GM19023 (cell line): ENCODE measurements around the gene OPCML.

ENCODE experiments used
- ATAC-seq: cut with Tn5 transposase; IDR thresholded peaks from one replicate; pipeline ENCODE4 v1.9.1; 2021; ENCODE audit warnings: mild to moderate bottlenecking, moderate library complexity; ENCODE audit not compliant: unreplicated experiment

The OPCML gene

DNA sequence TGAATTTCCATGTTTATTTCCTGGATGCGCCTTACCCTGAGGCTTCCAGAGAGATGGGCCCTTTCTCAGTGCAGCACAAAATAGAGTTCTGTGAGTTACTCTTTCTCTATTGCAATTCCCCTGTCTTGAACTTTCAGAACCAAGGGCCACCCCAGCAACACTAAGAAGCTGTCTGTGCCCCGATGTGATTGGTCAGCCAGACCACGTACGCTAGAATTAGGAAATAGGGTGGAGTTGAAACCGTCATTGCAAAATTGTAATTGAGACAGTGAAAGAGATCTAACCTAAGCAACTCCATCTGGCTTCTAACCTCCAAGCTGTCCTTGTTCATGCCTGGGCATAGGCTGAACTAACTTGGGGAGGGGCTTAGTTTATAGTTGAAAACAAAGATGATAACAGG is 981.3 kb downstream of the OPCML start:
- ATAC-seq = no peak

DNA sequence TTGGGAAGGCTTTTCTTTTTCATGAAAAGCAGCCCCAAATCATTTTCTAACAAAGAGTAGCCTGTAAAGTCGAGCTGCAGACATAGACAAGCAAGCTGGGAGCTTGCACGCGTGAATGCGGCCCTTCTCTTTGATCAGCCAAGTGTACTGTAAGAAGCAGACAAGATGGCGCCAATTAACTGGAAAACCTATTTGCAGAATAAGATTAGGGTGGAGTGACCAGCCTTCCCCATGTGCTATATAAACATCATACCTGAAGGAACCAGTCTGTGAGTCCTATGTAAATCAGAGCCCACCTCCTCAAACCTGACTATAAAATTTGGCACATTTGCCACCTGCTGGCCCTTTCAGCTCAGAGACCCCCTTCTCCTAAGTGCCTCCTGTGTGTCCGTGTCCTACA is 982.7 kb downstream of the OPCML start:
- ATAC-seq = no peak

DNA sequence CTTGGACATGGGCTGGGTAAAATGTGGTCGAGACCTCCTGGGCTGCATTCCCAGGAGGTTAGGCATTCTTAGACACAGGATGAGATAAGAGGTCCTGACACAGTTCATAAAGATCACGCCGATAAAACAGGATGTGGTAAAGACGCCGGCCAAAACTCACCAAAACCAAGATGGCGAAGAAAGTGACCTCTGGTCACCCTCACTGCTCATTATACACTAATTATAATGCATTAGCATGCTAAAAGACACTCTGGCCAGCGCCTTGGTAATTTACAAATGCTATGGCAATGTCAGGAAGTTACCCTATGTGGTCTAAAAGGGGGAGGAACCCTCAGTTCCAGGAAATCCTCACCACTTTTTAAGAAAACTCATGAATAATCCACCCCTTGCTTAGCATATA is 983.3 kb downstream of the OPCML start:
- no peak for ATAC-seq

DNA sequence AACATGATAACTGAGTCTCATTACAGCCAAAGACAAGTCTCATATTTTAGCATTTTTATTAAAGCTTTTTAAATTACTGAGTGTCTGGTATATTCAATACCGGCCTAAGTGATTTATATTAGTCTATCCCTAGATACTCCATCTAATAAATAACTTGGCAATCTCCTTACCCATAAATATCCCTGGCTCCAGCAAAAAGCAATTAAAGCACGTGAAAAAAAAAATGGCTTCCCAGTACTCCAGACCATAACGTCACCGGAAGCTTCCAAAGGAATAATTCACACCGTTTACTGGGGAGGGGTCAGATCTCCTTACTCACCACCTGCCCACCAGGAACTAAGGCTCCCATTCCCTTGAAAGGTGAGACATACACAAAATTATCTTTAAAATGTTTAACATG is 988.3 kb downstream of the OPCML start:
- ATAC-seq = no peak

DNA sequence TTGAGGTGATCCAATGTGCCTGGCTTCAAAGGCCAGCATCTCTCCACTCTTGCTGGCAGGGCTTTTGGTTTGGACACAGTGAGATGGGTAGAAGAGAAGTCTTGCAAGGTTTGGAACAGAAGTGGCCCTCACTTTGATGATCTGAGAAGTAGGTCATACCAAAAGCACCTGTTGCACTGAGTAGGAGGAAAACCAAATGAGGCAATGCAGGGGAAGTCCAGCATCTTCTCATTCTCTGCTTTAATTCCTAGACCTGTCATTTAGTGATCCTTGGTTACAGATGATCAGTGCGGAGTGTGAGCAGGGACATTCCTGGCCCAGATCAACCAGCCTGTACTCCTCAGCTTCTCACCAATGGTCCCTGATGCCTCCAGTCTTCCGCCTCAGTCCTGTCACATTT is 990.5 kb downstream of the OPCML start:
- no peak for ATAC-seq

DNA sequence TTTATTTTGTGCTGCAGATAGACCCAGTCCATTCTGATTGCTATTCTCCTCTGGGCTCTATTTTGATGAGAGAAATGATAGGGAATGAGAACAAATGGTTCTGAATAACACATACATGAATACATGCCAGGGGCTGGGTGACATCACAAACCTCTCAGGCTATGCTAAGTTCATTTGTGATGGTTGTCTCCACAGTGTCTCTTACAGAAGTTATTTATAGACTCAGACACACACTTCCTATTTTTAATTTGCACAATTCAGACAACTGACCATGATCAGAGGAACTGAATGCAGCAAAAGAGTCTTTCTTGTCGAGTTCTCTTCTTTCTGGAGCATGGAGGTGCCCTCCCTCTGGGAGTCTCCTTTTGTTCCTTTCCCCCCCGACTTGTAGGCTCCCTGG is 991.7 kb downstream of the OPCML start:
- ATAC-seq = no peak

DNA sequence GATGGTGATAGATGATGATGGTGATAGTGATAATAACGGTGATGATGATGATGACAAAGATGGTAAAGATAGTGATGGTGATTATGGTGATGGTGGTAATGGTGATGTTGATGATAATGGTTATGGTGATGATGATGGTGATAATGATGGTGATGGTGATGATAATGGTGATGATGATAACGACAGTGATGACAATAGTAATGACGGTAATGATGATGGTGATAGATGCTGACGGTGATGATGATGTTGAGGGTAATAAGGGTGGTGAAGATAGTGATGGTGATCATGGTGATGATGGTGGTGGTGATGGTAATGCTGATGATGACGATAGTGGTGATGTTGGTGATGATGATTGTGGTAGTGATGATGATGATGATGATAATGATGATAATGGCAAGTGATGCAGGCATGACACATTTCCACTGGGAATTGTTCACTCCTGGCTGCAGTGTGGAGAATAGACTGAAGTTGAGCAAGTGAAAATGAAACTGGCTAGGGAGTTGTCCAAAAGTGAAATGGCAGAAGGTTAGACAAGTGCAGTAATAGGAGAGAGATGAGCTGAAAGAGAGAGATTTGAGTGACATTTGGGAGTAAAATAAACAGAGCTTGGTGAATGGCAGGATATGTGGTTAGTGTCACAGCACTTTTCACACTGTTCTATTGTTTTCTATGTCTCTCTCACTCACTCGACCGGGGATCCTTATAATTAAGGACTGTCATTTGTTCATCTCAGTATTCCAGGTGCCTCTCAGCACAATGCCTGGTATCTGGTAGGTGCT is 992.5 kb downstream of the OPCML start:
- ATAC-seq = no peak

DNA sequence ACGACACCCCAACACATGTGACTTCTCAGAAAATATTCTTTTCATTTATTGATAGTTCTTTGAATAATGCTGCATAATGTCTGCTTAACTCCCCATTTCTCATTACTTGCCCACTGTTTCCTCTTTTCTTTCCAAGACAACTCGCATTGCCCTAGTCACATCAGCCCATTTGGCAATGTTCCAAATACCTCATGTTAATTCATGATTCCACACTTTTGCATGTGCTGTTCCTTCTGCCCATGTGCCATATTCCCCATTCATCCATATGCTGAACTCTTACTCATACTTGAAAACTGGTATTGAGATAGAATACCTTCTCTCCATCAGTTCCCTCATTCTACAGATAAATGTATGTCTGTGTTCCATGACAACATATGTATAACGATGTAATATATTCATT is 993.7 kb downstream of the OPCML start:
- no peak for ATAC-seq

DNA sequence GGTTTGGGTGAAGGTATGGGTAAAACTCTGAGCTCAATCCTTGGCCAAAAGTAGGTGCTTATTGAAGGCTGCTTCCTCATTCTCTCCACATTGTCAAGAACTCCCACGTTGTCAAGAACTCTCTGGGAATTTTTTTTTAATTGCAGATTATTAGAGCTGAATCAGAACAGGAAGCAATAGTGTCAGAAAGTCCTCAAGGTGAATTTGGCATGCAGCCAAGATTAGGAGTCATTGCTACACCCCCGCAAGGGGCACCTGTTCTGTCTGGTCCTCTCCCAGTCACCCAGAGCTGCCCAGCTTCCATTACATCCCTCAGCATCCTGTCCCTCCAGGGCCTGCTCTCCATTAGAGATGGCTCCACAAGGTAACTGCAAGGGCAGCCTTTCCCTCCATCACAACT is 996.5 kb downstream of the OPCML start:
- ATAC-seq = no peak

DNA sequence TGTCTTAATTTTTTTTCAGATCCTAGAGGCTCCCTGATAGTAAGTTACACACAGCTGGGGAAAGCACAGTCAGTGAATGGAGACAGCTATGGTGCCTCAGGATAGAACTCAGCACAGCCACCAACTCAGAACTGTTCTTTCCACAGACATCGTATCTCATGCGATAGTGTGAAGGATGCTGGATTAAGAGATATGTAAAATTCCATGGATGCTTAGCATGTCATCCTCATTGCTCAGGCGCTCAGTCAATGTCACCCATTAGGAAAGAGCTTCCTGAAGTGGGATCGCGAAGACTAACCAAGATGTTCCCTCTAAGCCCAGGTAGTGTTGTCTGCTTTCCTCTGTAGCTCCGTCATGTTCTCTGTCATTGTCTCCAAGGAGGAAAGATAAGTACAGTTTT is 1000.4 kb downstream of the OPCML start:
- no peak for ATAC-seq

DNA sequence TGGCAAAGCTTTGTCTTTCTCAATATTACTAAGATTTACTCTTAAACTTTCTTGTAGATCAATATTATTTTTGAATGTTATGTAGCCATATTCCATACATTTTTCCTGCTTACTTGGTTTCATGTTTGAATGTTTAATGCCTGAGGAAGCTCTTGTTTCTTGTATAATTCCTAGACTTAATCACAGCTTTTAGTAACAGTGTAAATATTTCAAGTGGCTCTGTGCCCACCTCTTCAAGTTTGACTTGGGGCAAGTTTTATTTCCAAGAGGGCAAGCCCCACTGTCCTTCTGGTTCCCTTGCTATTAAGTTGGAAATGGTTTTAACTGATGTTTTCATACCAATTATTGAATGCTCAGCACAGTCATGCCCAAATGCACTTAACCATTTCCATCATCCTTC is 1004.1 kb downstream of the OPCML start:
- no peak for ATAC-seq

DNA sequence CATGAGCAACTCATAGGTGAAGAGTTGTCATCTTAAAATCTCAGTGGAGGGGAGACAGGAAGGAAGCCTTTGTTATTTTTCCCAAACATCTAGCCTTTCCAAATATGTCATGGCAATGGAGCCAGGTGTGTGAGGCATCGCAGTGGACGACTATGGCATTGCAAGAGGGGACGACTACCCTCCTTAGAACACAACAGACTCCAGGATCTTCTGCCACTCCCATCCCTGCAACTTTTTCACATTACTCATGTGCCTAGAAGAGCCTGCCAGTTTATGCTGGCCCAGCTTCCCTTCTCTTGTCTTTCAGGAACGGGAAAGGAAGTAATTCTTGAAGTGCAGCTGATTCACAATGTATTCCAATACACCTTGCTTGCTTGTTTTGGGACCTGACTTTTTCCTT is 1008.4 kb downstream of the OPCML start:
- ATAC-seq = no peak

DNA sequence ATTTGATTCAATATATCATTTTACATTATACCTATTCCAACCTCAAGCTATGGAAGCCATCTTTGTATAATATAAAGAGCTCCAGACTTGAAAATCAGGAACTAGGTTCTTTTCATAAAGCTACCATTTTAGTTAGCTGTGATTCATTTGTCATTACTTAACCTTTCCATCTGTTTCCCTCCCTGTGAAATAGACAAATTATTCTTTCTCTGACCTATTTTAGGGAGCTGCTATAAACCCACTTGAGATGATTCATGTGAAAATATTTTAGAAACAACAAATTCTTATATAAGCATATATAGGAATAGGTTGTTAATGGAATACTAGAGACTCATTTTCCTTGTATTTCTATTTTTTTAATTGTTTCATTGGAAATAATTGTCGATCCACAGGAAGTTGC is 1012.1 kb downstream of the OPCML start:
- no peak for ATAC-seq

DNA sequence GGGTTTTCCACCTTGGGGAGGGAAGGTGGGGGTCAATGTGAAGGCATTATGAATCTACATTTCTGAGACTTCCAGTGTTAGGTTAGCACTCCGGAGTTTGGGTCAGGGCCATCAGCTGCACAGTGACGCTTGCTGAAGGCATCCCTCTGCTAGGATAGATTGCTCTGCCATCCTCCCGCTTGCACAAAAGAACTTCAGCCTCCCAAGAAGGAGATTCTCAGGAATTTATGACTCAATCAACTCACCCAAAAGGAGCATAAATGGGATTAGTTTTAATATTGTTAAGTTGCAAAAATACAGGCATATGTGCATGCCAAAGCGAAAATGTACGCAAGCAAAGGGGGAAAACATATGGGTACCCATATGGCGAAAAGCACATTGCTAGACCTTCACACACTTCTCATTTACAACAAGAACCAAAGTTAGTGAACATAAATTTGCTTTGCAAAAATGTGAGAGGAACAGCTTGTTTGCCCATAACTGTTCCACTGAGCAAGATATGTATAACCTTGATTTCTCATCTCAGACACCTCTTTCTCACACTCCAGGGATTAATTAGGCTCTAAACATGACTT is 1013.0 kb downstream of the OPCML start:
- no peak for ATAC-seq

DNA sequence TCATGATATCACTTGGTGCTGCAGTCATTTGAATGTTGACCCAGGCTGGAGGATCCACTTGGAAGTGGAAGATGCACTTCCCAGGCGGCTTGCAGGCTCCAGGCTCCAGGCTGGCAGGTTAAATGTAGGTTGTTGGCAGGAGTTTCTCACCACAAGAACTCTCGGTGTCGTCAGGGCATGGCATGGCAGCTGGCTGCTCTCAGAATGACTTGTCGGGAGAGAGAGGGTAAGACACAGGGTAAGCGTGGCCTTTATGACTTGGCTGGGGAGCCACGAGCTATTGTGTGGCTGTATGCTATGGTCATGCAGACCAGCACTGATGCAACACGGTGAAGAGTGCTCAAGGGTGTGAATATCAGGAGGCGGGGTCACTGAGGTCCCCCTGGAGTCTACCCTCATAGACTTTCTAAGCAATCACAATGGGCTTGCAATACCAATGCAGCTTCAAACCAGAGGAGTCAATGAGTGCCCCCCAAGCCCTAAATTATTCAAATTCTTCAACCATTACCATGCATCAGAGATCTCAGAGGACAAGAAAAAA is 1027.7 kb downstream of the OPCML start:
- no peak for ATAC-seq

DNA sequence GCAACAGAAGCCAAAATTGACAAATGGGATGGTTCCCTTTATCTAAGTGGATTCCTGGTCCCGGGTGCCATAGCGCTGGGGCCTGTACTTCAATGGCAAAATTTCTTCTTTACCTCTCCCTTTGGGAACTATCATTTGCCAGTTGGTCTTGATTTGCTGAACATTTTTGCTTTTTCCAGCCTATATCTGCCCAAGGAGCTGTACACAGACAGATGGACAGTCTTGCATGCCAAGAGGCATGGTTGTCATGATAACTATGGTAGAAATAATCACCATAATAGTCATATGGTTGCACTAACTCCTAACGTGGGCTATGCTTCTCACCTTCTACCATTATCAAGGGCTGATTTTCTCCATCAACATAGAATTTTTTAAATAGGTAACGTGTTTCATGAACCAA is 1030.9 kb downstream of the OPCML start:
- no peak for ATAC-seq

DNA sequence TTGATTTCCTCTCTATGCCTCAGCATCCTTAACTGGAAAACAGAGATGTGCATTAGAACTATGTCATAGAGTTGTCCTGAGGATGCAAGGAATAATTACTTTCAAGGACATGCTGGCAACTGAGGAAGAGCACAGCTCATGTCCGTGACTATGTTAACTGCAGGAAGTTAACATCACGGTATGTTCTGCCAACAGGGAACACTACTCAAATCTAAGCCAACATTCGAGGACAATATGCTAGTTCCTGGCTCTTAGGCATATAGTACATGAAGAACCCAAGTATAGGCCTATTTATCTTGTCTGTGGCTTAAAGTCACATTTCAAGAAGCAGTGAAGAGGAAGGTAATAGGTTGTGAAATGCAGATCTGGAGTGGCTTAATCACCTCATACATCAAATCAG is 1032.6 kb downstream of the OPCML start:
- no peak for ATAC-seq

DNA sequence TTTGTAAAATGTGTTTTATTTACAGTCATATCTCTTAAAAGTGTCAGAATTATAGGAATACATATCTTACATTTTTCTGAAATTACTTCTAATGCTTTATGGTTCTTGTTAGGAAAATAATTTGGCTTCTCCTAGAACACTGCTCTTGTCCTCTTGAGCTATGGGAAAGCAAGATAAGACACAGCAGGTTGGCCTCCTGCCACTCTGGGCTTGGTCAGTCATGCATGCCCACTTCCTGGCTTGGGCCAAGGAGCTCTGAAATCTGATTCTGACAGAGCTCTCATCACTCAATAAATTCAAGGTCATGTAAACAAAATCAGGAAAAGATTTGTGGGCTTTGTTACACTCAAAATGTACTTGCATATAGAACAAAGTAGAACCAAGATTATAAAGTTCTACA is 1036.0 kb downstream of the OPCML start:
- ATAC-seq = no peak

DNA sequence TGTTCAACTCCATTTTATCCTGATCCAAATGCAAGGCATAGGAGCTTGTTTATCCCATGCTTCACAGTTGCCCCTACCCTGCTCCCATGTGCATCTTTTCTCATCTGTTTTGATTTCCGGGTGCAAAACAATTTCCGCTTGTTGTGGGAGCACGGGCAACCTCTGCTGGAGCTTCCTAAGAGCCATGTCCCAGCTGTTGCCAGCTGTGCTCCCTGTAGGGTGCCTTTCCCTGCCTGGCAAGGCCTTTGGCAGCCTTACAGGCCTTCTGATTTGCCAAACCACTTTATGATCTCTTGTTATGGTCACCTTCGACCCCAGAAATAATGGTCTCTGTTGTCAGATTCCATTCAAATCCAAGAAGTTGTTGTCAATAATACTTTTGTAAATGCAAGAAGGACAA is 1038.5 kb downstream of the OPCML start:
- no peak for ATAC-seq

DNA sequence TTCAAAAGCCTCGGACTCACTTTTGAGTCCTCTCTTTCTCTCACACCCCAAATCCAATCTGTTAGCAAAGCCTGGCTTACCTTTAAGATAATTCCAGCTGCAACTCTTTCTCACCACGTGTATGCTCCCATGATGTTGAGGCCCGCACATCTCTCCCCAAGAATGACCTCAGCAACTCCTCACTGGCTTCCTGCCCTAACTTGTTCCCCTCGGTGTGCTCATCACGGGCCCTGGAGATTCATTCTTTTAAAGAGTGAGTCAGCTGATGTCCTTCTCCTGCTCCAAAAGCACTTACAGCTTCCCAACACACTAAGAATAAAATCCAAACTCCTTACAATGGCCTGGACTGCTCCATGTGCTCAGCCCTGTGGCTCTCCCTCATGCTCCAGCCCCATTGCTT is 1041.3 kb downstream of the OPCML start:
- ATAC-seq = no peak

DNA sequence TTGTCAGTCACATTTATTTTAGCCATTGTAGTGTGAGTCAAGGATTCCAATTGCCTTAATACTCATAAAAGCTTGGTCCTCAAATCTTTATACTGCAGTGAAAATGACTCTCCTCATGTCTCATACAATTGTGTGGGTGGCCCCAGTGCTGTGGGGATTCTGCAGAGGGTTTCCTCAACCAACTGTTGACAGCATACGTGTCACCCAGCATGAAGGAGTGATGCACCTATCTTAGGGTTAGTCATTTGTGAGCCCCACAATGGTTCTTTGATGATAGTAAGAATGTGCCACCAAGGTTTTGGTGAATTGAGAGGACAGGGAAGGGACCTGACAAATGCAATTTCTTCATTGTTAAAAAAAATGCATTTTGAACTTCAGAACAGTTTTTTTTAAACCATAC is 1046.2 kb downstream of the OPCML start:
- ATAC-seq = no peak

DNA sequence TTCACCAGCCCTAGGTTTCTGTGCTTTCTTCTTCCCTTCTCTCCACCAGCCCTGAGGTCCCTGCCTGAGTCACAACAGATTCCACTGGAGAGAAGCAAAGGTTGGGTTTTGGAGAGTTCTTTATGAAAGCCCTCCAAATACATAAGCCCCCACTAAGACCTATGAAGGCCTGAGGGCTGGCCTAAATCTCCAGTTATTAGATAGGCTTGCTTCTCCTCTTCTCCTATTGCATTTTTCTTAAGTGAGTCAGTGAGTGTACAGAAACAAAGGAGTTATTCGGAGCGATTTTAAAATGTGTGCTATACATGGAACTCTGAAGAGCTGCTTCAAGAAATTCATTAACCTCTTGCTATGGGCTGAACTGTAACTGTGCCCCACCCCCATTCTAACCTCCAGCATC is 1057.3 kb downstream of the OPCML start:
- no peak for ATAC-seq
